OCI-LY7 (cell line): ENCODE data around the gene MYO18A.

ENCODE experiments used
- CTCF ChIP-seq: fragments of 200-600 bp; sonication (generic); conservative IDR thresholded peaks from 2 replicates; pipeline ENCODE4 v1.5.1; 2014; ENCODE audit warnings: mild to moderate bottlenecking, antibody characterized with exemption, low read length, moderate library complexity, mixed read lengths
- EZH2phosphoT487 ChIP-seq: fragments of 200-600 bp; sonication (generic); IDR thresholded peaks from 2 replicates; pipeline ENCODE4 v1.6.1; 2018; ENCODE audit warnings: low read depth, borderline replicate concordance, mild to moderate bottlenecking, mixed run types, antibody characterized with exemption, low read length, moderate library complexity, mixed read lengths

- TF ChIP-seq CTCF (no peak), EZH2phosphoT487 (no peak)
Measured at GRCh38 chr17:29096094-29096493, 84.1 kb downstream of the MYO18A start.
